ENCODE results near the gene BARX1.

BARX1 gene

GRCh38 chr9:93955981-93956784 is 1.0 kb upstream of the BARX1 start:
- TF ChIP-seq ISL1 (CRISPR knock-in tag; IDR thresholded peaks at IDR 0.05) = no peak
- no peak for TF ChIP-seq PATZ1 (CRISPR knock-in tag; IDR thresholded peaks at IDR 0.05; ENCODE audit: borderline replicate concordance)
- TF ChIP-seq, protein P1, sequence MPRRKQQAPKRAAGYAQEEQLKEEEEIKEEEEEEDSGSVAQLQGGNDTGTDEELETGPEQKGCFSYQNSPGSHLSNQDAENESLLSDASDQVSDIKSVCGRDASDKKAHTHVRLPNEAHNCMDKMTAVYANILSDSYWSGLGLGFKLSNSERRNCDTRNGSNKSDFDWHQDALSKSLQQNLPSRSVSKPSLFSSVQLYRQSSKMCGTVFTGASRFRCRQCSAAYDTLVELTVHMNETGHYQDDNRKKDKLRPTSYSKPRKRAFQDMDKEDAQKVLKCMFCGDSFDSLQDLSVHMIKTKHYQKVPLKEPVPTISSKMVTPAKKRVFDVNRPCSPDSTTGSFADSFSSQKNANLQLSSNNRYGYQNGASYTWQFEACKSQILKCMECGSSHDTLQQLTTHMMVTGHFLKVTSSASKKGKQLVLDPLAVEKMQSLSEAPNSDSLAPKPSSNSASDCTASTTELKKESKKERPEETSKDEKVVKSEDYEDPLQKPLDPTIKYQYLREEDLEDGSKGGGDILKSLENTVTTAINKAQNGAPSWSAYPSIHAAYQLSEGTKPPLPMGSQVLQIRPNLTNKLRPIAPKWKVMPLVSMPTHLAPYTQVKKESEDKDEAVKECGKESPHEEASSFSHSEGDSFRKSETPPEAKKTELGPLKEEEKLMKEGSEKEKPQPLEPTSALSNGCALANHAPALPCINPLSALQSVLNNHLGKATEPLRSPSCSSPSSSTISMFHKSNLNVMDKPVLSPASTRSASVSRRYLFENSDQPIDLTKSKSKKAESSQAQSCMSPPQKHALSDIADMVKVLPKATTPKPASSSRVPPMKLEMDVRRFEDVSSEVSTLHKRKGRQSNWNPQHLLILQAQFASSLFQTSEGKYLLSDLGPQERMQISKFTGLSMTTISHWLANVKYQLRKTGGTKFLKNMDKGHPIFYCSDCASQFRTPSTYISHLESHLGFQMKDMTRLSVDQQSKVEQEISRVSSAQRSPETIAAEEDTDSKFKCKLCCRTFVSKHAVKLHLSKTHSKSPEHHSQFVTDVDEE (CRISPR knock-in tag; IDR thresholded peaks at IDR 0.05) = no peak
- TF ChIP-seq, protein P2, sequence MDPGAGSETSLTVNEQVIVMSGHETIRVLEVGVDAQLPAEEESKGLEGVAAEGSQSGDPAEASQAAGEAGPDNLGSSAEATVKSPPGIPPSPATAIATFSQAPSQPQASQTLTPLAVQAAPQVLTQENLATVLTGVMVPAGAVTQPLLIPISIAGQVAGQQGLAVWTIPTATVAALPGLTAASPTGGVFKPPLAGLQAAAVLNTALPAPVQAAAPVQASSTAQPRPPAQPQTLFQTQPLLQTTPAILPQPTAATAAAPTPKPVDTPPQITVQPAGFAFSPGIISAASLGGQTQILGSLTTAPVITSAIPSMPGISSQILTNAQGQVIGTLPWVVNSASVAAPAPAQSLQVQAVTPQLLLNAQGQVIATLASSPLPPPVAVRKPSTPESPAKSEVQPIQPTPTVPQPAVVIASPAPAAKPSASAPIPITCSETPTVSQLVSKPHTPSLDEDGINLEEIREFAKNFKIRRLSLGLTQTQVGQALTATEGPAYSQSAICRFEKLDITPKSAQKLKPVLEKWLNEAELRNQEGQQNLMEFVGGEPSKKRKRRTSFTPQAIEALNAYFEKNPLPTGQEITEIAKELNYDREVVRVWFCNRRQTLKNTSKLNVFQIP (CRISPR knock-in tag; IDR thresholded peaks at IDR 0.05; ENCODE audit: borderline replicate concordance, low read depth) = no peak
- TF ChIP-seq SNAI2 (CRISPR knock-in tag; IDR thresholded peaks at IDR 0.05) = no peak
- no peak for TF ChIP-seq TCF4 (CRISPR knock-in tag; IDR thresholded peaks at IDR 0.05; ENCODE audit: borderline replicate concordance)
- TF ChIP-seq ZNF70 (CRISPR knock-in tag; IDR thresholded peaks at IDR 0.05) = no peak
- no peak for TF ChIP-seq ZFP30 (CRISPR knock-in tag; IDR thresholded peaks at IDR 0.05)
- TF ChIP-seq TOX (CRISPR knock-in tag; IDR thresholded peaks at IDR 0.05; ENCODE audit: borderline replicate concordance) = no peak
- ATAC-seq = no peak

GRCh38 chr9:93954434-93955061 is 607 bp downstream of the BARX1 start:
- no peak for ATAC-seq
- TF ChIP-seq, protein P2 (CRISPR knock-in tag; IDR thresholded peaks at IDR 0.05; ENCODE audit: borderline replicate concordance, low read depth) = no peak
- TF ChIP-seq ZFP30 (CRISPR knock-in tag; IDR thresholded peaks at IDR 0.05) = no peak
- no peak for TF ChIP-seq GLIS3 (CRISPR knock-in tag; IDR thresholded peaks at IDR 0.05)
- TF ChIP-seq PATZ1 (CRISPR knock-in tag; IDR thresholded peaks at IDR 0.05; ENCODE audit: borderline replicate concordance) = no peak
- TF ChIP-seq TCF4 (CRISPR knock-in tag; IDR thresholded peaks at IDR 0.05; ENCODE audit: borderline replicate concordance) = no peak
- no peak for TF ChIP-seq ZNF8 (CRISPR knock-in tag; IDR thresholded peaks at IDR 0.05)
- TF ChIP-seq ARNTL (CRISPR knock-in tag; IDR thresholded peaks at IDR 0.05; ENCODE audit: borderline replicate concordance, low read depth) = no peak
- TF ChIP-seq BACH2 (CRISPR knock-in tag; IDR thresholded peaks at IDR 0.05; ENCODE audit: borderline replicate concordance) = no peak
- no peak for TF ChIP-seq ZNF565 (CRISPR knock-in tag; conservative IDR thresholded peaks at IDR 0.05; ENCODE audit: low read depth)
- TF ChIP-seq CSDC2 (CRISPR knock-in tag; IDR thresholded peaks at IDR 0.05) = no peak
- no peak for TF ChIP-seq ZFP3 (CRISPR knock-in tag; IDR thresholded peaks at IDR 0.05)
- TF ChIP-seq CREB5 (CRISPR knock-in tag; IDR thresholded peaks at IDR 0.05; ENCODE audit: low read depth) = no peak
- TF ChIP-seq SNAI2 (CRISPR knock-in tag; IDR thresholded peaks at IDR 0.05) = no peak
- no peak for TF ChIP-seq CSRNP3 (CRISPR knock-in tag; IDR thresholded peaks at IDR 0.05)
- no peak for TF ChIP-seq PPARA (CRISPR knock-in tag; IDR thresholded peaks at IDR 0.05; ENCODE audit: borderline replicate concordance)
- TF ChIP-seq OSR1 (CRISPR knock-in tag; IDR thresholded peaks at IDR 0.05) = no peak
- no peak for TF ChIP-seq TOX (CRISPR knock-in tag; IDR thresholded peaks at IDR 0.05; ENCODE audit: borderline replicate concordance)
- TF ChIP-seq, protein P1 (CRISPR knock-in tag; IDR thresholded peaks at IDR 0.05) = no peak
- TF ChIP-seq RARB (CRISPR knock-in tag; IDR thresholded peaks at IDR 0.05) = no peak
